Panc1 (cell line): ENCODE measurements around the gene FANK1. TPM values are rescaled to one million over a fixed set of nuclear protein-coding genes. Genes with fewer than 3 reads are reported as not detected.

Experiments
- ATAC-seq: fragments of 200-7000 bp; cut with Tn5 transposase; 2 replicates; pipeline ENCODE4 v1.9.1; 2020; ENCODE audit warnings: mild to moderate bottlenecking, moderate library complexity
- BruUV-seq: library from RNA; stranded (reverse); fragments of 400-500 nt; replicated peaks from 2 replicates; lab custom pipeline; 2021; lab: Mats Ljungman, UMichigan
- CTCF ChIA-PET: fragments of 300-600 bp; sonication (Branson Sonifier 250); formaldehyde crosslinking; loops from one replicate; lab custom pipeline; 2022; ENCODE audit warnings: antibody characterized with exemption; lab: Charles Lee
- POLR2A ChIA-PET: fragments of 300-600 bp; sonication (Branson Sonifier 250); formaldehyde crosslinking; loops from one replicate; lab custom pipeline; 2022; ENCODE audit warnings: antibody characterized with exemption; lab: Charles Lee
- DNase-seq: peaks from one replicate; pipeline ENCODE4 v3.0.0-alpha.2; 2010; ENCODE audit warnings: low read depth, low spot score
- H3K27ac ChIP-seq: 2 replicates; pipeline ENCODE4 v1.5.1; 2011; ENCODE audit warnings: mild to moderate bottlenecking, low read length, inconsistent platforms
- H3K27me3 ChIP-seq: fragments of 200-500 bp; sonication (Bioruptor generic); 2 replicates; pipeline ENCODE4 v1.6.0; 2014; ENCODE audit warnings: low read length, inconsistent platforms; ENCODE audit not compliant: control insufficient read depth, insufficient read depth
- H3K36me3 ChIP-seq: fragments of 200-500 bp; sonication (Bioruptor generic); 2 replicates; pipeline ENCODE4 v1.5.1; 2014; ENCODE audit warnings: inconsistent platforms, mild to moderate bottlenecking, low read length, moderate library complexity; ENCODE audit not compliant: control insufficient read depth, insufficient read depth
- H3K4me1 ChIP-seq: 2 replicates; pipeline ENCODE4 v1.5.1; 2011; ENCODE audit warnings: inconsistent platforms, mild to moderate bottlenecking, low read length, moderate library complexity; ENCODE audit not compliant: control insufficient read depth, insufficient read depth
- H3K4me3 ChIP-seq, 2 experiments: 2 replicates each; pipeline ENCODE4 v1.5.1; 2011 to 2012; ENCODE audit warnings: low read depth in 2 of 2, low read length in 2 of 2, mild to moderate bottlenecking in 2 of 2, inconsistent platforms in 1 of 2, moderate library complexity in 1 of 2
- H3K9me3 ChIP-seq: fragments of 200-500 bp; sonication (Bioruptor generic); 2 replicates; pipeline ENCODE4 v1.5.1; 2014; ENCODE audit warnings: low read depth, mild to moderate bottlenecking, inconsistent platforms, low read length, moderate library complexity; ENCODE audit not compliant: control insufficient read depth, insufficient read depth
- CTCF ChIP-seq: fragments of 450-650 bp; IDR thresholded peaks from 2 replicates; pipeline ENCODE4 v1.5.1; 2017; ENCODE audit warnings: mild to moderate bottlenecking
- POLR2AphosphoS5 ChIP-seq: IDR thresholded peaks from 2 replicates; pipeline ENCODE4 v1.6.1; 2012; ENCODE audit warnings: mild to moderate bottlenecking, low read depth, low read length, moderate library complexity
- REST ChIP-seq, 2 experiments: IDR thresholded peaks; 2 replicates each; pipeline ENCODE4 v1.6.1; 2011 to 2012; ENCODE audit warnings: low read depth in 2 of 2, control low read depth in 1 of 2, low read length in 1 of 2, mild to moderate bottlenecking in 1 of 2, moderate library complexity in 1 of 2; ENCODE audit not compliant: insufficient read depth in 1 of 2
- SIN3A ChIP-seq: IDR thresholded peaks from 2 replicates; pipeline ENCODE4 v1.6.1; 2012; ENCODE audit warnings: low read depth, mild to moderate bottlenecking, low read length, moderate library complexity, borderline replicate concordance; ENCODE audit not compliant: insufficient read depth
- TCF7L2 ChIP-seq: IDR thresholded peaks from 2 replicates; pipeline ENCODE4 v1.6.1; 2011; ENCODE audit warnings: mild to moderate bottlenecking, low read depth, low read length, inconsistent platforms
- in situ Hi-C: cut with HindIII; loops from 2 replicates; pipeline ENCODE4 v1.10.0; 2016; ENCODE audit warnings: low sequenced_read_pairs, low pct_unique_long_range_greater_than_20kb
- intact Hi-C: fragments of 100-400 bp; cut with micrococcal nuclease; formaldehyde crosslinking; loops from one replicate; pipeline ENCODE4 v1.10.0; 2022; ENCODE audit not compliant: unreplicated experiment
- total RNA-seq: library from RNA; stranded (reverse); gene quantifications from one replicate; pipeline ENCODE4 v1.2.1, GENCODE V29; 2021; ENCODE audit not compliant: unreplicated experiment

Gene FANK1
- total RNA-seq, 1 experiment from 2014 or later = 19.1 TPM

- H3K36me3 ChIP-seq = no peaks in the 10 kb centered on the region
- intact Hi-C loops = no loop called here
- ATAC-seq (no peak), DNase-seq (no peak)
- TF ChIP-seq POLR2AphosphoS5 (no peak), REST (IDR thresholded peaks at IDR 0.05; ENCODE audit: insufficient read depth in 1 of 2, low read depth in 2 of 2, low read length in 1 of 2) (no peak), CTCF (no peak), TCF7L2 (no peak), SIN3A (no peak)
- ChIA-PET CTCF (no interaction called here), POLR2A (no interaction called here)
- BruUV-seq = no TSS peak
- no peaks in the 10 kb centered on the region for H3K27me3 ChIP-seq
- H3K9me3 ChIP-seq = no peaks in the 10 kb centered on the region
- in situ Hi-C loops = no loop called here
- H3K4me3 ChIP-seq = no peak overlapping the region
- no peak overlapping the region for H3K27ac ChIP-seq
- no peaks in the 10 kb centered on the region for H3K4me1 ChIP-seq
Observed at GRCh38 chr10:126052171-126052570, 155.8 kb downstream of the FANK1 start.

- POLR2A ChIA-PET = no interaction called here
- CTCF ChIA-PET = no interaction called here
- no TSS peak for BruUV-seq
Observed at GRCh38 chr10:126054191-126054590, 157.8 kb downstream of the FANK1 start.

More at GRCh38 chr10:126054191-126054590, 157.8 kb downstream of the FANK1 start:
- Histone ChIP-seq H3K4me1 (peaks cover 2% of the 10 kb centered on the region), H3K27ac (no peak overlapping the region), H3K27me3 (no peaks in the 10 kb centered on the region), H3K36me3 (no peaks in the 10 kb centered on the region), H3K4me3 (no peak overlapping the region), H3K9me3 (no peaks in the 10 kb centered on the region)
- intact Hi-C loops = no loop called here
- ATAC-seq = no peak
- no peak for DNase-seq
- in situ Hi-C loops = no loop called here
- TF ChIP-seq TCF7L2 = no peak
- no peak for TF ChIP-seq POLR2AphosphoS5
- no peak for TF ChIP-seq REST (IDR thresholded peaks at IDR 0.05; ENCODE audit: insufficient read depth in 1 of 2, low read depth in 2 of 2, low read length in 1 of 2)
- no peak for TF ChIP-seq CTCF
- no peak for TF ChIP-seq SIN3A
